HAP-1 (cell line): ENCODE data around the gene DUSP10.

Experiments used
- DNase-seq, 2 experiments: peaks; one replicate each; pipeline ENCODE4 v3.0.0-alpha.2; 2016 to 2020; ENCODE audit warnings: low spot score in 2 of 2
- H3K27me3 ChIP-seq: fragments of 250-450 bp; sonication (Bioruptor Pico); 2 replicates; pipeline ENCODE4 v1.5.1; 2020; ENCODE audit warnings: low read depth, mild to moderate bottlenecking, moderate library complexity
- H3K36me3 ChIP-seq: fragments of 250-450 bp; sonication (Bioruptor Pico); replicated peaks from 2 replicates; pipeline ENCODE4 v1.5.1; 2020; ENCODE audit warnings: mild to moderate bottlenecking
- H3K4me1 ChIP-seq: fragments of 250-450 bp; sonication (Bioruptor Pico); 2 replicates; pipeline ENCODE4 v1.5.1; 2020; ENCODE audit warnings: mild to moderate bottlenecking
- H3K4me3 ChIP-seq: fragments of 250-450 bp; sonication (Bioruptor Pico); 2 replicates; pipeline ENCODE4 v1.5.1; 2020; ENCODE audit warnings: mild to moderate bottlenecking, moderate library complexity
- H3K9me3 ChIP-seq: fragments of 250-450 bp; sonication (Bioruptor Pico); 2 replicates; pipeline ENCODE4 v1.5.1; 2020; ENCODE audit warnings: mild to moderate bottlenecking, moderate library complexity
- in situ Hi-C: fragments of 300-500 bp; cut with MboI; formaldehyde crosslinking; loops from 3 replicates; pipeline ENCODE4 v1.14.3; 2020; ENCODE audit warnings: low sequenced_read_pairs, inconsistent platforms, mixed read lengths

The DUSP10 gene

GRCh38 chr1:221741703-221742554 lies at the start of gene DUSP10:
Gene DUSP10 (minus strand): TSS chr1:221742089. CDS start chr1:221739744, 2,345 bp downstream.
- Histone ChIP-seq H3K4me3 (peak within 1 kb of the TSS; percentile 72), H3K9me3 (no peaks in the 10 kb centered on the region), H3K4me1 (peaks cover 3% of the 10 kb centered on the region), H3K27me3 (no peaks in the 10 kb centered on the region), H3K36me3 (no peaks in the 10 kb centered on the region)
- peak; percentile 97 to 98 for DNase-seq
- in situ Hi-C loops, result no loop called here

GRCh38 chr1:221788466-221788865 lies 46.6 kb upstream of the DUSP10 start:
- in situ Hi-C loops, result no loop called here
- H3K27me3 ChIP-seq, result no peaks in the 10 kb centered on the region
- H3K4me1 ChIP-seq, result no peaks in the 10 kb centered on the region
- H3K9me3 ChIP-seq, result no peaks in the 10 kb centered on the region
- H3K36me3 ChIP-seq, result no peaks in the 10 kb centered on the region
- DNase-seq, result no peak
- no peak overlapping the region for H3K4me3 ChIP-seq

GRCh38 chr1:221786647-221787046 lies 44.8 kb upstream of the DUSP10 start:
- Histone ChIP-seq H3K27me3 (no peaks in the 10 kb centered on the region), H3K36me3 (no peaks in the 10 kb centered on the region), H3K4me1 (no peaks in the 10 kb centered on the region), H3K4me3 (no peak overlapping the region), H3K9me3 (no peaks in the 10 kb centered on the region)
- DNase-seq, result no peak
- in situ Hi-C loops, result no loop called here

- H3K4me1 ChIP-seq, result no peaks in the 10 kb centered on the region
- in situ Hi-C loops, result no loop called here
Measured at GRCh38 chr1:221783936-221784335, 42.0 kb upstream of the DUSP10 start.

GRCh38 chr1:221783437-221783836 lies 41.5 kb upstream of the DUSP10 start:
- no peaks in the 10 kb centered on the region for H3K36me3 ChIP-seq
- no peaks in the 10 kb centered on the region for H3K27me3 ChIP-seq
- DNase-seq, result no peak
- H3K9me3 ChIP-seq, result no peaks in the 10 kb centered on the region
- no peaks in the 10 kb centered on the region for H3K4me1 ChIP-seq
- no peak overlapping the region for H3K4me3 ChIP-seq
- in situ Hi-C loops, result no loop called here

More at GRCh38 chr1:221783936-221784335, 42.0 kb upstream of the DUSP10 start:
- DNase-seq, result no peak
- no peak overlapping the region for H3K4me3 ChIP-seq
- H3K27me3 ChIP-seq, result no peaks in the 10 kb centered on the region
- H3K9me3 ChIP-seq, result no peaks in the 10 kb centered on the region
- H3K36me3 ChIP-seq, result no peaks in the 10 kb centered on the region

- H3K4me3 ChIP-seq, result no peak overlapping the region
- in situ Hi-C loops, result no loop called here
- no peaks in the 10 kb centered on the region for H3K9me3 ChIP-seq
- H3K36me3 ChIP-seq, result no peaks in the 10 kb centered on the region
- DNase-seq, result no peak
- H3K27me3 ChIP-seq, result no peaks in the 10 kb centered on the region
- H3K4me1 ChIP-seq, result no peaks in the 10 kb centered on the region
Measured at GRCh38 chr1:221782970-221783369, 41.1 kb upstream of the DUSP10 start.

- Histone ChIP-seq H3K27me3 (no peaks in the 10 kb centered on the region), H3K36me3 (no peaks in the 10 kb centered on the region), H3K9me3 (no peaks in the 10 kb centered on the region), H3K4me3 (no peak overlapping the region), H3K4me1 (no peaks in the 10 kb centered on the region)
- DNase-seq, result no peak
- in situ Hi-C loops, result no loop called here
Measured at GRCh38 chr1:221782477-221782876, 40.6 kb upstream of the DUSP10 start.

GRCh38 chr1:221781102-221781755 lies 39.3 kb upstream of the DUSP10 start:
- H3K9me3 ChIP-seq, result no peaks in the 10 kb centered on the region
- no peaks in the 10 kb centered on the region; the same call in 1 of the 2 replicates for H3K4me1 ChIP-seq
- no peak for DNase-seq
- no peak overlapping the region for H3K4me3 ChIP-seq
- no peaks in the 10 kb centered on the region for H3K27me3 ChIP-seq
- in situ Hi-C loops, result no loop called here
- no peaks in the 10 kb centered on the region for H3K36me3 ChIP-seq

GRCh38 chr1:221780175-221780574 lies 38.3 kb upstream of the DUSP10 start:
- in situ Hi-C loops, result no loop called here
- Histone ChIP-seq H3K36me3 (no peaks in the 10 kb centered on the region), H3K4me1 (no peaks in the 10 kb centered on the region; the same call in 1 of the 2 replicates), H3K27me3 (no peaks in the 10 kb centered on the region), H3K9me3 (no peaks in the 10 kb centered on the region), H3K4me3 (no peak overlapping the region)
- no peak for DNase-seq

- Histone ChIP-seq H3K36me3 (no peaks in the 10 kb centered on the region), H3K4me1 (no peaks in the 10 kb centered on the region; the same call in 1 of the 2 replicates), H3K4me3 (no peak overlapping the region), H3K27me3 (no peaks in the 10 kb centered on the region), H3K9me3 (no peaks in the 10 kb centered on the region)
- in situ Hi-C loops, result no loop called here
- no peak for DNase-seq
Measured at GRCh38 chr1:221779771-221780170, 37.9 kb upstream of the DUSP10 start.

GRCh38 chr1:221778535-221779142 lies 36.8 kb upstream of the DUSP10 start:
- Histone ChIP-seq H3K36me3 (no peaks in the 10 kb centered on the region), H3K4me3 (no peak overlapping the region), H3K9me3 (no peaks in the 10 kb centered on the region), H3K27me3 (no peaks in the 10 kb centered on the region), H3K4me1 (no peaks in the 10 kb centered on the region; the same call in 1 of the 2 replicates)
- no peak for DNase-seq
- in situ Hi-C loops, result no loop called here

- H3K4me1 ChIP-seq, result no peaks in the 10 kb centered on the region; the same call in 1 of the 2 replicates
- no peaks in the 10 kb centered on the region for H3K9me3 ChIP-seq
- in situ Hi-C loops, result no loop called here
- no peaks in the 10 kb centered on the region for H3K27me3 ChIP-seq
- no peak overlapping the region for H3K4me3 ChIP-seq
- no peaks in the 10 kb centered on the region for H3K36me3 ChIP-seq
- no peak for DNase-seq
Measured at GRCh38 chr1:221778125-221778524, 36.2 kb upstream of the DUSP10 start.

GRCh38 chr1:221777431-221778072 lies 35.7 kb upstream of the DUSP10 start:
- no peak overlapping the region for H3K4me3 ChIP-seq
- H3K36me3 ChIP-seq, result no peaks in the 10 kb centered on the region
- in situ Hi-C loops, result no loop called here
- no peaks in the 10 kb centered on the region for H3K27me3 ChIP-seq
- H3K4me1 ChIP-seq, result no peaks in the 10 kb centered on the region; the same call in 1 of the 2 replicates
- DNase-seq, result no peak
- H3K9me3 ChIP-seq, result no peaks in the 10 kb centered on the region
